HUES64 (cell line): ENCODE results near the gene PRPH.
A peak's percentile ranks its signal among the peaks of the same experiment; 100 is the strongest.
"Not testable (repeated sequence)": the region's sequence is repeated elsewhere in the genome, so short reads cannot be mapped to it uniquely, and the experiment has no call there.

Experiments used
- H3K27ac ChIP-seq: 2 replicates; pipeline ENCODE4 v1.7.0; 2013; ENCODE audit warnings: low read depth, low read length, inconsistent platforms
- H3K27me3 ChIP-seq: 2 replicates; pipeline ENCODE4 v1.6.1; 2013; ENCODE audit warnings: mild to moderate bottlenecking, low read length; ENCODE audit not compliant: insufficient read depth
- H3K36me3 ChIP-seq: 2 replicates; pipeline ENCODE4 v1.6.1; 2013; ENCODE audit warnings: mild to moderate bottlenecking, low read length; ENCODE audit not compliant: insufficient read depth
- H3K4me1 ChIP-seq: 2 replicates; pipeline ENCODE4 v1.6.1; 2013; ENCODE audit warnings: mild to moderate bottlenecking, low read length, moderate library complexity; ENCODE audit not compliant: insufficient read depth
- H3K4me3 ChIP-seq: 2 replicates; pipeline ENCODE4 v1.5.1; 2013; ENCODE audit warnings: mild to moderate bottlenecking, low read length, moderate library complexity
- H3K9ac ChIP-seq: 2 replicates; pipeline ENCODE4 v1.6.1; 2013; ENCODE audit warnings: mild to moderate bottlenecking, low read depth, low read length
- H3K9me3 ChIP-seq: 2 replicates; pipeline ENCODE4 v1.6.1; 2013; ENCODE audit warnings: low read depth, low read length; ENCODE audit not compliant: insufficient read depth
- WGBS: fragments of 150-250, 120-280 bp; methylation state at CpG from one replicate; pipeline ENCODE4 v1.1.7; 2013; ENCODE audit warnings: missing lambda C conversion rate; 5-methylcytosine and 5-hydroxymethylcytosine counted together

The PRPH gene

DNA sequence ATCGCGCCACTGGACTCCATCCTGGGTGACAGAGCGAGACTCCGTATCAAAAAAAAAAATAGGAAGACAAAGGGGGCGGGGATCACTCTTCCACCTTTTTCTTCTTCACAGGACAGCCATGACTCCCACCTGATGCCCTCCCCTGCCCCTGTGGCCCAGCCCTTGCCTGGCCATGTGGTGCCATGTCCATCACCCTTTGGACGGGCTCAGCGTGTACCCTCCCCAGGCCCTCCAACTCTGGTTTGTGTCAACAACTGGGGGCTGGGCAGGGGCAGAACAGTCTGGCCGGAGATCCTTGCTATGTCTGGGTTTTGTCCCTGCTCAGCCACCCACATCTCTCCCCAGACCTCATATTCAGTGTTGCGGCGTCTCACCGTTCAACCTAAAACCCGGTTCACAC is 33.9 kb downstream of the PRPH start:
- peaks cover 22% of the 10 kb centered on the region for H3K27me3 ChIP-seq
- no peak overlapping the region for H3K27ac ChIP-seq
- no peak overlapping the region for H3K4me3 ChIP-seq
- H3K9ac ChIP-seq: no peak overlapping the region
- no peaks in the 10 kb centered on the region for H3K4me1 ChIP-seq
- no peaks in the 10 kb centered on the region for H3K9me3 ChIP-seq
- peaks cover 48% of the 10 kb centered on the region for H3K36me3 ChIP-seq
- 97% methylated on average over 12 of the region's 12 CpGs for WGBS

DNA sequence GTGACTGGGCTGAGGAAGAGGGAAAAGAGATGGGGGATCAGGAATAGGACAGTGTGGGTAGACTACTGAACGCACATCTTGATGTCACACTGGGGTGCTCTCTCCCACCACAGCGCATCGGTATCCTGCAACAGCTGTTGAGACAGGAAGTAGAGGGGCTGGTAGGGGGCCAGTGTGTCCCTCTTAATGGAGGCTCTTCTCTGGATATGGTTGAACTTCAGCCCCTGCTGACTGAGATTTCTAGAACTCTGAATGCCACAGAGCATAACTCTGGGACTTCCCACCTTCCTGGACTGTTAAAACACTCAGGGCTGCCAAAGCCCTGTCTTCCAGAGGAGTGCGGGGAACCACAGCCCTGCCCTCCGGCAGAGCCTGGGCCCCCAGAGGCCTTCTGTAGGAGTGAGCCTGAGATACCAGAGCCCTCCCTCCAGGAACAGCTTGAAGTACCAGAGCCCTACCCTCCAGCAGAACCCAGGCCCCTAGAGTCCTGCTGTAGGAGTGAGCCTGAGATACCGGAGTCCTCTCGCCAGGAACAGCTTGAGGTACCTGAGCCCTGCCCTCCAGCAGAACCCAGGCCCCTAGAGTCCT is 35.2 kb downstream of the PRPH start:
- peaks cover 35% of the 10 kb centered on the region for H3K27me3 ChIP-seq
- no peak overlapping the region for H3K27ac ChIP-seq
- H3K4me3 ChIP-seq: no peak overlapping the region
- H3K4me1 ChIP-seq: no peaks in the 10 kb centered on the region
- 97% methylated on average over 7 of the region's 7 CpGs for WGBS
- H3K36me3 ChIP-seq: peaks cover 42% of the 10 kb centered on the region
- no peak overlapping the region for H3K9ac ChIP-seq
- H3K9me3 ChIP-seq: no peaks in the 10 kb centered on the region

DNA sequence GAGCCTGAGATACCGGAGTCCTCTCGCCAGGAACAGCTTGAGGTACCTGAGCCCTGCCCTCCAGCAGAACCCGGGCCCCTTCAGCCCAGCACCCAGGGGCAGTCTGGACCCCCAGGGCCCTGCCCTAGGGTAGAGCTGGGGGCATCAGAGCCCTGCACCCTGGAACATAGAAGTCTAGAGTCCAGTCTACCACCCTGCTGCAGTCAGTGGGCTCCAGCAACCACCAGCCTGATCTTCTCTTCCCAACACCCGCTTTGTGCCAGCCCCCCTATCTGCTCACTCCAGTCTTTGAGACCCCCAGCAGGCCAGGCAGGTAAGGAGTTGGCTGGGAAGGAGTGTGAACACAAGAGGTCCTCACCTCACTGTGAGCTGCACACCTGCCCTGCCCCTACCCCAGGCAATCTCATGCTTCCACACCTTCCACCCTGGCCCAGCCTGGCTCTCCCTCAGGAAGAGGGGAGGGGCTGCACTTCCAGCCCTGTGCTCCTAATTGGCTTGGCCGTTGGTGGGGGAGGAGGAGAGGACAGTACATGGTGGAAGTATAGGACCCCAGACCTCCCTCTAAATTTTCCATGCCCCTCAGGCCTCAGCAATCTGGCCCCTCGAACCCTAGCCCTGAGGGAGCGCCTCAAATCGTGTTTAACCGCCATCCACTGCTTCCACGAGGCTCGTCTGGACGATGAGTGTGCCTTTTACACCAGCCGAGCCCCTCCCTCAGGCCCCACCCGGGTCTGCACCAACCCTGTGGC is 35.9 kb downstream of the PRPH start:
- H3K4me1 ChIP-seq: no peaks in the 10 kb centered on the region
- H3K9ac ChIP-seq: no peak overlapping the region
- H3K9me3 ChIP-seq: no peaks in the 10 kb centered on the region
- peaks cover 35% of the 10 kb centered on the region for H3K36me3 ChIP-seq
- 87% methylated on average over 13 of the region's 14 CpGs for WGBS
- no peak overlapping the region for H3K27ac ChIP-seq
- H3K4me3 ChIP-seq: no peak overlapping the region
- peaks cover 42% of the 10 kb centered on the region for H3K27me3 ChIP-seq

DNA sequence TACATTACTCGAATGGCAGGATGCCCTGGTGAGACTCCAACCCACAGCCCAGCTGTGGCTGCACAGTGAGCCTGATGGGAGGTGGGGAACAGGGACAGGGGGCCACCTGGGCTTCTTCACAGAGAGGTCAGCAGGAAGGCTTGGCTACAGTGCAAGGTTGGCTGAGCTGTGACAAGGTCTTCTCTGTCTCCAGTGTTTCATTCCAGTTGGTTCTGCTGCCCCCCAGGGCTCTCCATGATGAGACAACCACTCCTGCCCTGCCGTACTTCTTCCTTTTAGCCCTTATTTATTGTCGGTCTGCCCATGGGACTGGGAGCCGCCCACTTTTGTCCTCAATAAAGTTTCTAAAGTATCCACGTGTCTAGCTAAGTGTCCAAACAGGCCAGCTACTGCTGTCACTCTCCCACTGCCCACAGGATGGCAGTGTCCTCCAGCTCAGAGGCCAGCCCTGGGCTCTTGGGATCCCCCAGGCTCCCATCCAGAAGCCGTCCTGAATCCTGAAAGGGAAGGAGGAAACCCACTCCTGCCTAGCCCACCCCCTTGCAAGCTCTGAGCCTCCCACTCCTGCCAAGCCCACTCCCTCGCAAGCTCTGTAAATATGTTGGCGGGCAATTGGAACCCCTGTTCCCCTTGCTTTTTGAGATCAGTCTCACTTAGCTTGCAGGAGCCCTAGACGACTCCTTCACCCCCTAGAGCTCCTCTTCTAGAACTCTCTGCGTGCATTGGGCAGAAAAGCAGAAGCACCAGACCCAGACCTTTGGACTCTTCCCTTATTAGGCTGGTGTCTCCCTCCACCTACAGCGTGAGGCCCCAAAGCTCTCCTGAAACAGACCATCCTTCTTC is 36.7 kb downstream of the PRPH start:
- no peak overlapping the region for H3K4me3 ChIP-seq
- WGBS: 59% methylated on average over 11 of the region's 11 CpGs
- H3K27ac ChIP-seq: no peak overlapping the region
- no peaks in the 10 kb centered on the region for H3K4me1 ChIP-seq
- H3K27me3 ChIP-seq: peaks cover 50% of the 10 kb centered on the region
- H3K9ac ChIP-seq: no peak overlapping the region
- no peaks in the 10 kb centered on the region for H3K9me3 ChIP-seq
- H3K36me3 ChIP-seq: peaks cover 27% of the 10 kb centered on the region

DNA sequence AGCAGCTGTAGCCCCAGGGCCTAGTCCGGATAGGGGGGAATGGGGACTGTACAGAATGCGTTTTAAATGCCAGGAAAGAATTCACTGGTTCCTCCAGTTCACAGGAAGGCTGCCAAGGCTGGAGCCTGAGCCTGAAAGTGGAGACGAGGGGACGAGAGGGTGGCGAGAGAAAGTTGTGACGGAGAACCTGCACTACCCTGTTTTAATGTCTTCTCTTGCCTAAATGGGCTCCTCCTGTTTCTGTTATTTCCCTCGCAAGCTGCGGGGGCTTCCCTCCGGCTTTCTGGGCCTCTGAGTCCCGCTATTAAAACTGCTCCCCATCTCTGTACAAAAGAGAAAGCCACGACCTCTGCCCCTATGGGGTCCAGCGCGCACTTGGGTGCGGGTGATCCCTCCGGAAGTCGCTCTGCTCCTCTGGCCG is 37.5 kb downstream of the PRPH start:
- Histone ChIP-seq H3K4me3 (peak overlapping the region; percentile 44), H3K9me3 (no peaks in the 10 kb centered on the region), H3K9ac (no peak overlapping the region), H3K4me1 (no peaks in the 10 kb centered on the region), H3K27me3 (peaks cover 58% of the 10 kb centered on the region), H3K36me3 (peaks cover 19% of the 10 kb centered on the region), H3K27ac (no peak overlapping the region)
- 27% methylated on average over 17 of the region's 17 CpGs for WGBS

DNA sequence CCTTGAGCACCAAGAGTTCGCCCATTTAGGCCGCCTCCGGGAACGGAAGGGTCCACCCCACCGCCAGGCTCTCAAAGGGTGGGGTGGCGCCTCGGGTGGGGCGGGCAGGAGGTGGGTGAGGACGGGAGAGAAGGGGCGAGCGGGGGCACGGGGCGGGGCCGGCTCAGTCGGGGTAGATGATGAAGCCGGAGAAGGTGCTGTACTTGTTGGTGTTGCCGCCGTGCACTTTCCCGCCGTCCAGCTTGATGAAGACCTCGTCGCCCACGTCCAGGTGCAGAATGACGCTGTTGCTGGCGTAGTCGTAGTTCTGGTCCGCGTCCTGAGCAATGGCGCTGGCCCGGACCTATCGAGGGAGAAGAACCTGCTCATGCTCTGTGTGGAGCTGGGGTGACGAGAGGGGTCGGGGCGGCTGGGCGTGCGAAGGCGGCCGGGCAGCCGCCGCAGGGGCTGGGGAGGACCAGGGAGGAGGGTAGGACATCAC is 38.0 kb downstream of the PRPH start:
- Histone ChIP-seq H3K4me1 (peaks cover 3% of the 10 kb centered on the region; the same call in 1 of the 2 replicates), H3K27me3 (peaks cover 63% of the 10 kb centered on the region), H3K36me3 (peaks cover 15% of the 10 kb centered on the region), H3K9me3 (no peaks in the 10 kb centered on the region), H3K4me3 (peak overlapping the region; percentile 44), H3K9ac (no peak overlapping the region), H3K27ac (no peak overlapping the region)
- 8% methylated on average over 40 of the region's 40 CpGs for WGBS

DNA sequence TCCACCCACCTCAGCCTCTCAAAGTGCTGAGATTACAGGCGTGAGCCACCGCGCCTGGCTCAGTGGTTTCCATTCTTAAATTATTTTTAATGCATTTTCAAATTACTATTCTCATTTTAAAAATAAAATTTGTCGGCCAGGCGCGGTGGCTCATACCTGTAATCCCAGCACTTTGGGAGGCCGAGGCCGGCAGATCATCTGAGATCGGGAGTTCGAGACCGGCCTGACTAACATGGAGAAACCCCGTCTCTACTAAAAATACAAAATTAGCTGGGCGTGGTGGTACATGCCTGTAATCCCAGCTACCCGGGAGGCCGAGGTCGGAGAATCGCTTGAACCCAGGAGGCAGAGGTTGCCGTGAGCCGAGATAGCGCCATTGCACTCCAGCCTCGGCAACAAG is 38.8 kb downstream of the PRPH start:
- not testable (repeated sequence) for H3K4me3 ChIP-seq, H3K9ac ChIP-seq, H3K9me3 ChIP-seq, H3K27ac ChIP-seq
- Histone ChIP-seq H3K4me1 (peaks cover 12% of the 10 kb centered on the region), H3K36me3 (peaks cover 13% of the 10 kb centered on the region), H3K27me3 (peaks cover 72% of the 10 kb centered on the region)
- WGBS: 90% methylated on average over 20 of the region's 21 CpGs

DNA sequence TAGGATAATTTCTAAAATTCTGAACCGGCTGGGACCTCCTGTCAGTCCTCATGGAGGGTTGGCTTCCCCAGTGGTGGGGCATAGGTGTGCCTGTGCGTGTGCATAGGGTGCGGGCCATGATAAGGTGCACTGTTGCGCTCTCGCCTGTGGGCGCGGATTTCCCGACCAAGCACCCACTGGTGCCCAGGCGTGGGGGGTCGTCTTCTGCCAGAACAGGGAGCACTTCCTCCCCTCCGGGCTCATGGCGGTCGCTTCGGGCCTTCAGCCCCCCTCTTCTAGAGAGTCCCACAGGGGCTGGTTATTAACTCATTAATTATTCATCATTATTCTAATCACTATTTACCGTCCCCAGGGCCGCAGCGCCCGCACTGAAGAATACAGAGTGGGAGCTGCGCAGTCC is 39.3 kb downstream of the PRPH start:
- 88% methylated on average over 19 of the region's 19 CpGs for WGBS
- Histone ChIP-seq H3K36me3 (peaks cover 9% of the 10 kb centered on the region), H3K4me3 (no peak overlapping the region), H3K9me3 (no peaks in the 10 kb centered on the region), H3K4me1 (peaks cover 16% of the 10 kb centered on the region), H3K27me3 (peaks cover 76% of the 10 kb centered on the region), H3K27ac (no peak overlapping the region), H3K9ac (no peak overlapping the region)

DNA sequence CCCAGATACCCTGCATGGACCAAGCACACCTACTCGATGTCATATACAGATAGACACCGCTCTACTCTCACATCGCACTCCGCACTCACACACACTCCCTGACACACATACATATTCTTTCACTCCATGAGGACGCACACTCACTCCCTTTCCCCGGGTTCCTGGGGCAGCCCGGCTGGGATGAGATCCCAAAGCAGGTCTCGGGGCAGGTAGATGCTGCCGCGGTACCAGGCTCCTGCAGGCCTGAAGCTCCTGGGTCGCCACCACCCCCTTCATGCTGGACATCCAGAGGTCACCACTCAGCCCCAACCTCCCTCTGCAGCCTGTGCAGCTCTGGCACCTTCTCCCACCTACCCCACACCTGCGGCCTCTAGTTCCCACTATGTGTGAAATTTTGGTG is 39.7 kb downstream of the PRPH start:
- 87% methylated on average over 12 of the region's 12 CpGs for WGBS

DNA sequence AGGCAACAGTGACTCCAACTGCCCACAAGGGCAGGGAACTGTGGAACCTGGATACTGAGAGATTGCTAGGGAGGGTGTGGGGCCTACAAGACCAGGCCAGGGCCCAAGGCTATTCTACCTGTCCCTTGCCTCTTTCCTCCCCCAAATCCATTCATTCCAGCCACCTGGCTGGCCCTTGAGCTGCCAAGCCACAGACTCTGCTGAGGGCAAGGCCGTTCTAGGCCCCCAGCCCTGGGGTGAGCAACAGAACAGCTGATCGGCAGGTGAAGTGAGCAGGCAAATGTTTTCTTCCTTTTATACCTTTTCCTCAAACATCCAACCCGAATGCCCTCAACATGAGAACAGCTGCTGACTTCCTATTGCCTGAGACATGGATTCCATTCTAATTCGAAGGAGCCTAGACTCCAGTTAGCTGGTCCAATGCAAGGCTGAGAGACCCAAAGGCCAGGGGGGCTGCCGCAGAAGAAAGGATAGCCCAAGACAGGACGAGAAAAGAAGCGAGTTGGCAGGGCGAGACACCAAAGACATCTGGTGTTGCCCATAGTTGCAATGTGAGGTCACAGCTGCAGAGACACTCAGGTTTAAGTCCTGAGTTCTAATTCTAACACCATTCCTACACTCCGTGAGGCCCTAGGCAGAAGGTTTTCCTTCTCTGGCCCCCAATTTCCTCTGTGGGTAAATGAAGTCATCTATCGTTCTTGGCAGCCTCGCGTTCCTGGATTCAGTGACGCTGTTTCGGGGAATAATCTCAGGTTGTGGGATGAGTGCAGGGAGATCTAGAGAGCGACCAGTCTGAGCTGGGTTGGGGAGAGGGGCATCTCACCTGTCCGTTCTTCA is 40.4 kb downstream of the PRPH start:
- H3K4me3 ChIP-seq: no peak overlapping the region
- no peak overlapping the region for H3K27ac ChIP-seq
- 74% methylated on average over 16 of the region's 16 CpGs for WGBS
- no peak overlapping the region for H3K9ac ChIP-seq
- peaks cover 87% of the 10 kb centered on the region for H3K27me3 ChIP-seq
- peaks cover 17% of the 10 kb centered on the region for H3K4me1 ChIP-seq
- H3K9me3 ChIP-seq: no peaks in the 10 kb centered on the region
- no peaks in the 10 kb centered on the region; the same call in 1 of the 2 replicates for H3K36me3 ChIP-seq

More for the DNA sequence above, 39.7 kb downstream of the PRPH start:
- Histone ChIP-seq H3K36me3 (peaks cover 5% of the 10 kb centered on the region), H3K27ac (no peak overlapping the region), H3K27me3 (peaks cover 81% of the 10 kb centered on the region), H3K4me3 (no peak overlapping the region), H3K4me1 (peaks cover 17% of the 10 kb centered on the region), H3K9ac (no peak overlapping the region), H3K9me3 (no peaks in the 10 kb centered on the region)
